Neural progenitor cell (in vitro differentiated cells): ENCODE results near the gene KASH5. TPM values are rescaled to one million over a fixed set of nuclear protein-coding genes. Genes with fewer than 3 reads are reported as not detected.

Experiments
- DNase-seq: peaks from one replicate; pipeline ENCODE4 v3.0.0-alpha.2; 2016; ENCODE audit warnings: low spot score
- H2AFZ ChIP-seq: fragments of 200-600 bp; sonication (generic); replicated peaks from 2 replicates; pipeline ENCODE4 v1.6.1; 2016; ENCODE audit warnings: antibody characterized with exemption
- H3F3A ChIP-seq: fragments of 200-600 bp; sonication (generic); 2 replicates; pipeline ENCODE4 v1.6.1; 2016; ENCODE audit warnings: antibody characterized with exemption, low read depth
- H3K27ac ChIP-seq: fragments of 200-600 bp; sonication (generic); 2 replicates; pipeline ENCODE4 v1.5.1; 2016; ENCODE audit warnings: mild to moderate bottlenecking
- H3K27me3 ChIP-seq: fragments of 200-600 bp; sonication (generic); 2 replicates; pipeline ENCODE4 v1.6.1; 2016; ENCODE audit warnings: mild to moderate bottlenecking, moderate library complexity
- H3K36me3 ChIP-seq: fragments of 200-600 bp; sonication (generic); 2 replicates; pipeline ENCODE4 v1.5.1; 2016
- H3K4me1 ChIP-seq: fragments of 200-600 bp; sonication (generic); 2 replicates; pipeline ENCODE4 v1.6.1; 2016; ENCODE audit warnings: mixed run types
- H3K4me2 ChIP-seq: fragments of 200-600 bp; sonication (generic); 2 replicates; pipeline ENCODE4 v1.6.1; 2016
- H3K4me3 ChIP-seq: fragments of 200-600 bp; sonication (generic); 2 replicates; pipeline ENCODE4 v1.5.1; 2016
- H3K79me2 ChIP-seq: fragments of 200-600 bp; sonication (generic); 2 replicates; pipeline ENCODE4 v1.6.1; 2016; ENCODE audit warnings: low read depth
- H3K9ac ChIP-seq: fragments of 200-600 bp; sonication (generic); 2 replicates; pipeline ENCODE4 v1.6.1; 2016
- H3K9me3 ChIP-seq: fragments of 200-600 bp; sonication (generic); 2 replicates; pipeline ENCODE4 v1.5.1; 2016; ENCODE audit warnings: low read depth
- H4K20me1 ChIP-seq: fragments of 200-600 bp; sonication (generic); 2 replicates; pipeline ENCODE4 v1.6.1; 2016; ENCODE audit warnings: low read depth
- H3K27ac Mint-ChIP-seq: 3 replicates; pipeline ENCODE4 v1.8.0; 2021; ENCODE audit warnings: mixed read lengths
- H3K27me3 Mint-ChIP-seq: 2 replicates; pipeline ENCODE4 v1.8.0; 2022; ENCODE audit warnings: low read depth, mild to moderate bottlenecking, inconsistent platforms, moderate library complexity, mixed read lengths; ENCODE audit not compliant: insufficient read depth
- H3K36me3 Mint-ChIP-seq: 3 replicates; pipeline ENCODE4 v1.8.0; 2021; ENCODE audit warnings: mixed read lengths
- H3K4me1 Mint-ChIP-seq: 3 replicates; pipeline ENCODE4 v1.8.0; 2021; ENCODE audit warnings: mixed read lengths
- H3K4me3 Mint-ChIP-seq: 3 replicates; pipeline ENCODE4 v1.8.0; 2021; ENCODE audit warnings: mild to moderate bottlenecking, moderate library complexity, mixed read lengths
- H3K9me3 Mint-ChIP-seq: 3 replicates; pipeline ENCODE4 v1.8.0; 2020; ENCODE audit warnings: mixed read lengths
- EZH2 ChIP-seq: fragments of 200-600 bp; sonication (generic); IDR thresholded peaks from 2 replicates; pipeline ENCODE4 v1.6.1; 2017; ENCODE audit warnings: antibody characterized with exemption, mild to moderate bottlenecking, moderate library complexity
- EZH2phosphoT487 ChIP-seq: fragments of 200-600 bp; sonication (generic); IDR thresholded peaks from 2 replicates; pipeline ENCODE4 v1.6.1; 2017; ENCODE audit warnings: antibody characterized with exemption
- total RNA-seq: library from RNA; depleted of rRNA; stranded (reverse); fragments of >200 nt; gene quantifications from 2 replicates; pipeline ENCODE4 v1.2.3, GENCODE V29; 2015; ENCODE audit warnings: low replicate concordance
- TF ChIP-seq, protein P1 (sequence below): fragments of 200-600 bp; sonication (generic); IDR thresholded peaks from 2 replicates; pipeline ENCODE4 v1.5.1; 2017; ENCODE audit warnings: antibody characterized with exemption, mild to moderate bottlenecking

Gene KASH5
- total RNA-seq, 1 donor from 2014 or later = not detected

DNA sequence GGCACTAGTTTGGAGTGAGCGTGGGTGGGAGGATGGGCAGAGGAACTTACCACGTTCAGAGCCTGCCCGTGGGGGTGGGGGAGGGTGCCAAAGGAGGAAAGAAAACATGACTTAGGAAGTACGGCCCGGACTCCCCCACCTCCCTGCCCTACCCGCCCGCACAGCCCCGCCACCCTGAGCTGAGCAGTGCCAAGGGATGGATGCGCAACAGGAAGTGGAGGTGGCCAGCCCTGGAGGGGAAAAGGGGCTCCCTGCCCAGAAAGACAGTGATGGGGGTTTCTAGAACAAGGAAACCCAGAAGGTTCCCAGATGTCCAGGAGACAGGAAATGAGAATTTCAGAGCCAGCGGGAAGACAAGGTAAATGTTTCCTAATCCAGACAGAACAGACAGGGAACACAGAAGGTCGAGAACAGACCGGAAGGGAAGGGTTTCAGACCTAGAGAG, 32.1 kb upstream of the KASH5 start:
- Histone ChIP-seq H3F3A (peaks cover 6% of the 10 kb centered on the region), H3K27ac (no peak overlapping the region), H3K27me3 (no peaks in the 10 kb centered on the region), H3K9ac (no peak overlapping the region), H4K20me1 (peaks cover 20% of the 10 kb centered on the region), H2AFZ (no peak overlapping the region), H3K36me3 (peaks cover 13% of the 10 kb centered on the region), H3K4me2 (no peak overlapping the region), H3K79me2 (peaks cover 70% of the 10 kb centered on the region), H3K4me1 (peaks cover 13% of the 10 kb centered on the region), H3K9me3 (no peaks in the 10 kb centered on the region), H3K4me3 (no peak overlapping the region)
- TF ChIP-seq, protein P1, sequence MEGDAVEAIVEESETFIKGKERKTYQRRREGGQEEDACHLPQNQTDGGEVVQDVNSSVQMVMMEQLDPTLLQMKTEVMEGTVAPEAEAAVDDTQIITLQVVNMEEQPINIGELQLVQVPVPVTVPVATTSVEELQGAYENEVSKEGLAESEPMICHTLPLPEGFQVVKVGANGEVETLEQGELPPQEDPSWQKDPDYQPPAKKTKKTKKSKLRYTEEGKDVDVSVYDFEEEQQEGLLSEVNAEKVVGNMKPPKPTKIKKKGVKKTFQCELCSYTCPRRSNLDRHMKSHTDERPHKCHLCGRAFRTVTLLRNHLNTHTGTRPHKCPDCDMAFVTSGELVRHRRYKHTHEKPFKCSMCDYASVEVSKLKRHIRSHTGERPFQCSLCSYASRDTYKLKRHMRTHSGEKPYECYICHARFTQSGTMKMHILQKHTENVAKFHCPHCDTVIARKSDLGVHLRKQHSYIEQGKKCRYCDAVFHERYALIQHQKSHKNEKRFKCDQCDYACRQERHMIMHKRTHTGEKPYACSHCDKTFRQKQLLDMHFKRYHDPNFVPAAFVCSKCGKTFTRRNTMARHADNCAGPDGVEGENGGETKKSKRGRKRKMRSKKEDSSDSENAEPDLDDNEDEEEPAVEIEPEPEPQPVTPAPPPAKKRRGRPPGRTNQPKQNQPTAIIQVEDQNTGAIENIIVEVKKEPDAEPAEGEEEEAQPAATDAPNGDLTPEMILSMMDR = no peak
- no peak for TF ChIP-seq EZH2
- no peak for TF ChIP-seq EZH2phosphoT487
- no peak for DNase-seq
- peak overlapping the region; percentile 83 for H3K27ac Mint-ChIP-seq
- H3K36me3 Mint-ChIP-seq = peaks cover 52% of the 10 kb centered on the region
- H3K27me3 Mint-ChIP-seq = peaks cover 8% of the 10 kb centered on the region
- H3K4me3 Mint-ChIP-seq = peak overlapping the region; percentile 36
- H3K4me1 Mint-ChIP-seq = peaks cover 35% of the 10 kb centered on the region
- no peaks in the 10 kb centered on the region for H3K9me3 Mint-ChIP-seq

DNA sequence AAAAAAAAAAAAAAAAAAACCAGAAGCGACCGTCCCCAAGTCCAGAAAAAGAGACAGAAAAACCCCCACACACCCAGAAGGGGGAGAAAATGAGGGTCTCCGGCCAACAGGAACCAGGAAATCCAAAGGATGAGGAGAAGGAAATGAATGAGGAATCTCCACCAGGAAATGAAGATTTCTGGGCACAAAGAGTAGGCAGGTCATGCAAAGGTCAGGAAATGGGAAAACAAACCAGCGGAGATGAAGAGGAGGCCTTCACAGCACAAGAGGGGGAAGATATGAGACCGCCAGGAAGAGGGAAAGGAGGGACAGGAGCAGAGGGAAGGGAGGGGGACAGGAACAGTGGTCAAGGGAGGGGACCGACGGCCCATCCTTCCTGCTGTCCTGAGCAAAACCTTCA, 31.7 kb upstream of the KASH5 start:
- DNase-seq = no peak
- Histone ChIP-seq H3K79me2 (peaks cover 75% of the 10 kb centered on the region), H3K4me3 (no peak overlapping the region), H3K9me3 (no peaks in the 10 kb centered on the region), H3K4me1 (peaks cover 13% of the 10 kb centered on the region), H3F3A (peaks cover 4% of the 10 kb centered on the region), H3K9ac (no peak overlapping the region), H3K4me2 (no peak overlapping the region), H3K27ac (no peak overlapping the region), H2AFZ (no peak overlapping the region), H4K20me1 (peaks cover 20% of the 10 kb centered on the region), H3K27me3 (no peaks in the 10 kb centered on the region), H3K36me3 (peaks cover 13% of the 10 kb centered on the region)
- Mint-ChIP-seq H3K27ac (peak overlapping the region; percentile 83), H3K36me3 (peaks cover 48% of the 10 kb centered on the region), H3K4me3 (peak overlapping the region; percentile 36), H3K9me3 (no peaks in the 10 kb centered on the region), H3K27me3 (peaks cover 10% of the 10 kb centered on the region), H3K4me1 (peaks cover 35% of the 10 kb centered on the region)
- TF ChIP-seq, protein P1 = no peak
- TF ChIP-seq EZH2 = no peak
- TF ChIP-seq EZH2phosphoT487 = no peak

DNA sequence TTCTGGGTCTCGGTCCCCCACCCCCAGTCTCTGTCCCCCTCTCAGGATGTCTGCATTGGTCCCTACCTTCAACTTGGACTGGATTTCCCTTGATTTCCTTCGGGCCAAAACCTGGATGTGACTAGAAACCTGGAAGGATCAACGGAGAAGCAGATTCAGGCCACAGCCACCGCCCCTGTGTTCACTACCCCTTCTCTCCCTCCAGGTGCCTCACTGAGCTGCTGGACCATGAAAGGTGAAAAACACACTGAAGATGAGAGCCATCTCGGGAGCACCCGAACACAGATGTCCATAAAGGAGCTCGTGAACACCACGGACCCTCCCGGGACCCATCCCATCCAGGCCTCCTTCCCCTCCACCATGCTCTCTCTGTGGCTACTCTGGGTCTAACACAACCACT, 30.9 kb upstream of the KASH5 start:
- peaks cover 12% of the 10 kb centered on the region for H3K27me3 Mint-ChIP-seq
- H3K4me1 Mint-ChIP-seq = peaks cover 35% of the 10 kb centered on the region
- Histone ChIP-seq H3K27ac (no peak overlapping the region), H3K9me3 (no peaks in the 10 kb centered on the region), H3K27me3 (no peaks in the 10 kb centered on the region), H3K9ac (no peak overlapping the region), H3F3A (peaks cover 7% of the 10 kb centered on the region), H2AFZ (no peak overlapping the region), H3K4me1 (peaks cover 13% of the 10 kb centered on the region), H3K4me3 (no peak overlapping the region), H4K20me1 (peaks cover 20% of the 10 kb centered on the region), H3K79me2 (peaks cover 83% of the 10 kb centered on the region), H3K36me3 (peaks cover 13% of the 10 kb centered on the region), H3K4me2 (no peak overlapping the region)
- peak overlapping the region; percentile 73 for H3K27ac Mint-ChIP-seq
- peaks cover 44% of the 10 kb centered on the region for H3K36me3 Mint-ChIP-seq
- H3K4me3 Mint-ChIP-seq = peak overlapping the region; percentile 50
- TF ChIP-seq EZH2phosphoT487 (no peak), EZH2 (no peak)
- TF ChIP-seq, protein P1 = no peak
- no peaks in the 10 kb centered on the region for H3K9me3 Mint-ChIP-seq
- DNase-seq = no peak
